ENCODE data around the gene VPS18. TPM values are rescaled to one million over a fixed set of nuclear protein-coding genes. Genes with fewer than 3 reads are reported as not detected.

VPS18 gene
- total RNA-seq, 1 donor from 2014 or later, result 26.2 TPM

DNA sequence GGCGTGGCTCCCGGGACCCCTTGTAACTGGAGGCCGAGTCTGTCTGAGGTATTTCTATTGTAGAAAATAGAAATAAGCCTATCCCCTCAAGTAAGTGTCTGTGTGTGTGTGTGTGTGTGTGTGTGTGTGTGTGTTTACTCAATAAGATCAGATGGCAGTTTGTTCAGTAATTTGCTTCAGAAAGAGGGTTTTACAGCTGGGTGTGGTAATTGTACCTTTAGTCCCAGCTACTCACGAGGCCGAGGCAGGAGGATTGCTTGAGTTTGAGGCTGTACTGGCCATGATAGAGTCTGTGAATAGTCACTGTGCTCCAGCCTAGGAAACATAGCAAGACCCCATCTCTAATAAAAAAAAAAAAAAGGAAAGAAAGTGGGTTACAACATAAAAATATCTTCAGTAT lies 41.7 kb upstream of the VPS18 start:
- ChIA-PET CTCF (no interaction called here), POLR2A (no interaction called here)
- H3K27ac Mint-ChIP-seq, result no peak overlapping the region
- peaks cover 22% of the 10 kb centered on the region for H3K36me3 Mint-ChIP-seq (ENCODE audit: low read depth)
- no peaks in the 10 kb centered on the region for H3K9me3 Mint-ChIP-seq
- intact Hi-C loops (cut with micrococcal nuclease), result no loop called here
- TF ChIP-seq, protein P1, sequence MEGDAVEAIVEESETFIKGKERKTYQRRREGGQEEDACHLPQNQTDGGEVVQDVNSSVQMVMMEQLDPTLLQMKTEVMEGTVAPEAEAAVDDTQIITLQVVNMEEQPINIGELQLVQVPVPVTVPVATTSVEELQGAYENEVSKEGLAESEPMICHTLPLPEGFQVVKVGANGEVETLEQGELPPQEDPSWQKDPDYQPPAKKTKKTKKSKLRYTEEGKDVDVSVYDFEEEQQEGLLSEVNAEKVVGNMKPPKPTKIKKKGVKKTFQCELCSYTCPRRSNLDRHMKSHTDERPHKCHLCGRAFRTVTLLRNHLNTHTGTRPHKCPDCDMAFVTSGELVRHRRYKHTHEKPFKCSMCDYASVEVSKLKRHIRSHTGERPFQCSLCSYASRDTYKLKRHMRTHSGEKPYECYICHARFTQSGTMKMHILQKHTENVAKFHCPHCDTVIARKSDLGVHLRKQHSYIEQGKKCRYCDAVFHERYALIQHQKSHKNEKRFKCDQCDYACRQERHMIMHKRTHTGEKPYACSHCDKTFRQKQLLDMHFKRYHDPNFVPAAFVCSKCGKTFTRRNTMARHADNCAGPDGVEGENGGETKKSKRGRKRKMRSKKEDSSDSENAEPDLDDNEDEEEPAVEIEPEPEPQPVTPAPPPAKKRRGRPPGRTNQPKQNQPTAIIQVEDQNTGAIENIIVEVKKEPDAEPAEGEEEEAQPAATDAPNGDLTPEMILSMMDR (IDR thresholded peaks at IDR 0.05), result no peak
- DNase-seq, result no peak
- no peaks in the 10 kb centered on the region for H3K27me3 Mint-ChIP-seq
- H3K4me3 Mint-ChIP-seq, result no peak overlapping the region
- no peak for ATAC-seq (ENCODE audit: low read depth)
- peaks cover 7% of the 10 kb centered on the region for H3K4me1 Mint-ChIP-seq

DNA sequence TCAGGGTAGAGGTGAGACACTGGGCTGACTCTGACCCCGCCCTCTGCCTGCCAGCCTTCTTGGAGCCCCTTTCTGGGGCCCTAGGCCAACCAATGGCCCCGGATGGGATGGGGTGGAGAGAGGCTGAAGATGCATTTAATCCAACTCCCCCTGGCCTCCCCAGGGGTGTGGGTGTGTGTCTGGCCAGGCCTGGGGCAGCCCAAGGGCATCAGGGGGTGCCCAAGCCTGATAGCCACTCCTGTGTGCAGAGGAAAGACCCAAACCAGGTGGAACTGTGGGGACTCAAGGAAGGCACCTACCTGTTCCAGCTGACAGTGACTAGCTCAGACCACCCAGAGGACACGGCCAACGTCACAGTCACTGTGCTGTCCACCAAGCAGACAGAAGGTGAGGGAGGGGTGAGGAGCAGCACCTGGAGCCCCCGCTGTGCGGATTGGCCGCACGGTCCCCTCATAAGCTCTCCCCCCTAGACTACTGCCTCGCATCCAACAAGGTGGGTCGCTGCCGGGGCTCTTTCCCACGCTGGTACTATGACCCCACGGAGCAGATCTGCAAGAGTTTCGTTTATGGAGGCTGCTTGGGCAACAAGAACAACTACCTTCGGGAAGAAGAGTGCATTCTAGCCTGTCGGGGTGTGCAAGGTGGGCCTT lies 40.9 kb upstream of the VPS18 start:
- Mint-ChIP-seq H3K9me3 (no peaks in the 10 kb centered on the region), H3K4me1 (peaks cover 2% of the 10 kb centered on the region), H3K27ac (no peak overlapping the region), H3K36me3 (ENCODE audit: low read depth) (peaks cover 22% of the 10 kb centered on the region), H3K27me3 (no peaks in the 10 kb centered on the region), H3K4me3 (no peak overlapping the region)
- ChIA-PET POLR2A (no interaction called here), CTCF (no interaction called here)
- TF ChIP-seq, protein P1 (IDR thresholded peaks at IDR 0.05), result no peak
- ATAC-seq (ENCODE audit: low read depth) (no peak), DNase-seq (no peak)
- intact Hi-C loops (cut with micrococcal nuclease), result no loop called here

DNA sequence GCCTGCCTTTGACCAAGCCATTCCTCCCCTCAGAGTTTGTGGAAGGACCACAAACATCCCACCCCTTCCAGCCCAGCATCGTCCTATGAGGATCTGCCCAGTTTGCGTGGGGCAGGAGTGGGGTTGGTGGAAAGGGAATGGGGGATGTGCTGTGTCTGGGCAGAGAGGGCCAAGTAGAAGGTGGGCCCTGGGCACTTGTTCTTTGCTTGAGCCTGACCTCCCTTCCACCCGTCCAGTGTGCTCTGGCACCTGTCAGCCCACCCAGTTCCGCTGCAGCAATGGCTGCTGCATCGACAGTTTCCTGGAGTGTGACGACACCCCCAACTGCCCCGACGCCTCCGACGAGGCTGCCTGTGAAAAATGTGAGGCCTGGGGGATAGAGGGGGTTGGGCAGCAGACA lies 40.1 kb upstream of the VPS18 start:
- H3K36me3 Mint-ChIP-seq (ENCODE audit: low read depth), result peaks cover 22% of the 10 kb centered on the region
- CTCF ChIA-PET, result interaction anchor here (5.7 kb wide), 1 partner anchor 37 kb away, joined by 139 read pairs; no protein-coding TSS in a partner anchor
- TF ChIP-seq, protein P1 (IDR thresholded peaks at IDR 0.05), result no peak
- POLR2A ChIA-PET, result interaction anchor here (1.4 kb wide), 1 partner anchor 40 kb away, joined by 3 read pairs; the partner anchor contains the start of gene VPS18
- H3K27me3 Mint-ChIP-seq, result no peaks in the 10 kb centered on the region
- no peak overlapping the region for H3K4me3 Mint-ChIP-seq
- peaks cover 6% of the 10 kb centered on the region for H3K4me1 Mint-ChIP-seq
- intact Hi-C loops (cut with micrococcal nuclease), result no loop called here
- ATAC-seq (ENCODE audit: low read depth), result no peak
- H3K27ac Mint-ChIP-seq, result no peak overlapping the region
- no peaks in the 10 kb centered on the region for H3K9me3 Mint-ChIP-seq
- DNase-seq, result no peak

DNA sequence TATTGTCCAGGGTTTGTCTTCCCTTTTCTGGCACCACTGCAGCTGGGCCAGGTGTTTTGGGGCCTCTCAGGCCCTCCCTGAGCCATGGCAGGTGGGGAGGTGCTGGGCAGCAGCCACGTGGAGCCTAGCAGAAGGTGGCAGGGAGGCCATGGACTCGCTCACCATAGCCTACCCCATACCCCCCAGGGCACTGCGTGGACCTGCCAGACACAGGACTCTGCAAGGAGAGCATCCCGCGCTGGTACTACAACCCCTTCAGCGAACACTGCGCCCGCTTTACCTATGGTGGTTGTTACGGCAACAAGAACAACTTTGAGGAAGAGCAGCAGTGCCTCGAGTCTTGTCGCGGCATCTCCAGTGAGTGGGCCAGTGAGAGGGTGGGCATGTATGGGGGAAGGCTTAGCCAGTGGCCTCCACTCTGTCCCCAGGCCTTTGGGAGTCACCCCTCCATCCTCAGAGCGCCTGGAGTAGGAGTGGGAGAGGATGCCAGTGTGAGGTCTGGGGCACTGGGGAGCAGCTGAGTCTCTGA lies 38.5 kb upstream of the VPS18 start:
- POLR2A ChIA-PET, result interaction anchor here (1.4 kb wide), 1 partner anchor 38 kb away, joined by 3 read pairs; the partner anchor contains the start of gene VPS18
- H3K9me3 Mint-ChIP-seq, result no peaks in the 10 kb centered on the region
- TF ChIP-seq, protein P1 (IDR thresholded peaks at IDR 0.05), result no peak
- H3K4me3 Mint-ChIP-seq, result no peak overlapping the region
- CTCF ChIA-PET, result interaction anchor here (0.6 to 6.7 kb wide), 5 partner anchors 35 to 586 kb away, joined by 4 to 203 read pairs (median 15); partner anchors contain the start of gene VPS18
- H3K27me3 Mint-ChIP-seq, result no peaks in the 10 kb centered on the region
- intact Hi-C loops (cut with micrococcal nuclease), result no loop called here
- H3K36me3 Mint-ChIP-seq (ENCODE audit: low read depth), result peaks cover 19% of the 10 kb centered on the region
- DNase-seq, result no peak
- no peak overlapping the region for H3K27ac Mint-ChIP-seq
- no peak for ATAC-seq (ENCODE audit: low read depth)
- H3K4me1 Mint-ChIP-seq, result peaks cover 8% of the 10 kb centered on the region

DNA sequence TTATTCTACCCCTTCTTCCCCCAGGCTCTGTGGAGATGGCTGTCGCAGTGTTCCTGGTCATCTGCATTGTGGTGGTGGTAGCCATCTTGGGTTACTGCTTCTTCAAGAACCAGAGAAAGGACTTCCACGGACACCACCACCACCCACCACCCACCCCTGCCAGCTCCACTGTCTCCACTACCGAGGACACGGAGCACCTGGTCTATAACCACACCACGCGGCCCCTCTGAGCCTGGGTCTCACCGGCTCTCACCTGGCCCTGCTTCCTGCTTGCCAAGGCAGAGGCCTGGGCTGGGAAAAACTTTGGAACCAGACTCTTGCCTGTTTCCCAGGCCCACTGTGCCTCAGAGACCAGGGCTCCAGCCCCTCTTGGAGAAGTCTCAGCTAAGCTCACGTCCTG lies 37.5 kb upstream of the VPS18 start:
- ChIA-PET CTCF (interaction anchor here (0.6 to 6.7 kb wide), 11 partner anchors 10 to 329 kb away, joined by 3 to 203 read pairs (median 21); partner anchors contain the start of genes RHOV, SPINT1 and VPS18), POLR2A (interaction anchor here (1.5 kb wide), 1 partner anchor 35 kb away, joined by 6 read pairs; no protein-coding TSS in a partner anchor)
- no peak overlapping the region for H3K4me3 Mint-ChIP-seq
- peaks cover 8% of the 10 kb centered on the region for H3K4me1 Mint-ChIP-seq
- intact Hi-C loops (cut with micrococcal nuclease), result loop anchor here (1.0 kb wide), 4 partner anchors 18 to 329 kb away; partner anchors contain the start of genes RHOV and VPS18
- no peaks in the 10 kb centered on the region for H3K27me3 Mint-ChIP-seq
- TF ChIP-seq, protein P1 (IDR thresholded peaks at IDR 0.05), result no peak
- peaks cover 16% of the 10 kb centered on the region for H3K36me3 Mint-ChIP-seq (ENCODE audit: low read depth)
- ATAC-seq (ENCODE audit: low read depth) (no peak), DNase-seq (no peak)
- H3K27ac Mint-ChIP-seq, result no peak overlapping the region
- H3K9me3 Mint-ChIP-seq, result no peaks in the 10 kb centered on the region

All from activated B cell treated with CpG ODN at 0.5 μM for 24 hours (primary cell).